IgD-negative memory B cell (primary cell): ENCODE data around the gene DDT. TPM values are rescaled to one million over a fixed set of nuclear protein-coding genes. Genes with fewer than 3 reads are reported as not detected.
"Not testable (repeated sequence)": the region's sequence is repeated elsewhere in the genome, so short reads cannot be mapped to it uniquely, and the experiment has no call there.

Source experiments
- H3K27ac Mint-ChIP-seq, 3 donors: one replicate each; pipeline ENCODE4 v1.8.0; 2020 to 2022; ENCODE audit warnings: mild to moderate bottlenecking in 3 of 3, mixed read lengths in 3 of 3, moderate library complexity in 1 of 3
- H3K27me3 Mint-ChIP-seq: one replicate; pipeline ENCODE4 v1.8.0; 2021; ENCODE audit warnings: mixed read lengths
- H3K36me3 Mint-ChIP-seq: one replicate; pipeline ENCODE4 v1.8.0; 2020; ENCODE audit warnings: mild to moderate bottlenecking, mixed read lengths
- H3K4me1 Mint-ChIP-seq, 3 donors: one replicate each; pipeline ENCODE4 v1.8.0; 2020 to 2022; ENCODE audit warnings: mixed read lengths in 3 of 3, mild to moderate bottlenecking in 1 of 3
- H3K4me3 Mint-ChIP-seq, 4 donors: one replicate each; pipeline ENCODE4 v1.8.0; 2020 to 2022; ENCODE audit warnings: mild to moderate bottlenecking in 4 of 4, mixed read lengths in 4 of 4, moderate library complexity in 3 of 4
- H3K9me3 Mint-ChIP-seq, 3 donors: one replicate each; pipeline ENCODE4 v1.8.0; 2020 to 2021; ENCODE audit warnings: mixed read lengths in 3 of 3, mild to moderate bottlenecking in 1 of 3
- polyA plus RNA-seq: library from polyadenylated mRNA; unstranded; fragments of 300-500 nt; fragmentation: Illumina TruSeq; gene quantifications from one replicate; pipeline ENCODE4 v1.2.3, GENCODE V29; 2021

Gene DDT
- polyA plus RNA-seq, 1 donor from 2014 or later: 158 TPM

GRCh38 chr22:23971927-23972326, 2.3 kb downstream of the DDT start:
- H3K36me3 Mint-ChIP-seq, H3K27me3 Mint-ChIP-seq, H3K9me3 Mint-ChIP-seq: not testable (repeated sequence)
- peak overlapping the region in 1 of 3 donors; percentile 67 for H3K27ac Mint-ChIP-seq
- H3K4me1 Mint-ChIP-seq: peaks cover 0 to 20% (median 8%) of the 10 kb centered on the region in 3 donors
- H3K4me3 Mint-ChIP-seq: peak overlapping the region in 1 of 4 donors; percentile 84

- H3K27me3 Mint-ChIP-seq: no peaks in the 10 kb centered on the region
- peak overlapping the region in 2 of 3 donors; percentile 5 to 13 for H3K27ac Mint-ChIP-seq
- H3K4me1 Mint-ChIP-seq: peaks cover 0 to 20% (median 8%) of the 10 kb centered on the region in 3 donors
- H3K36me3 Mint-ChIP-seq: no peaks in the 10 kb centered on the region
- no peaks in the 10 kb centered on the region for H3K9me3 Mint-ChIP-seq
- H3K4me3 Mint-ChIP-seq: peak overlapping the region in 2 of 4 donors; percentile 60 to 84
Measured at GRCh38 chr22:23970816-23971486, 3.3 kb downstream of the DDT start.

GRCh38 chr22:23970201-23970641, 4.0 kb downstream of the DDT start:
- Mint-ChIP-seq H3K36me3 (no peaks in the 10 kb centered on the region), H3K4me1 (peaks cover 0 to 20% (median 8%) of the 10 kb centered on the region in 3 donors), H3K4me3 (peak overlapping the region in 2 of 4 donors; percentile 23 to 30), H3K9me3 (no peaks in the 10 kb centered on the region), H3K27me3 (no peaks in the 10 kb centered on the region), H3K27ac (peak overlapping the region in 2 of 3 donors; percentile 13 to 87)

GRCh38 chr22:23969071-23969470, 5.2 kb downstream of the DDT start:
- H3K27me3 Mint-ChIP-seq: no peaks in the 10 kb centered on the region
- no peak overlapping the region for H3K27ac Mint-ChIP-seq
- H3K4me3 Mint-ChIP-seq: peak overlapping the region in 2 of 4 donors; percentile 23 to 33
- peaks cover 0 to 20% (median 8%) of the 10 kb centered on the region in 3 donors for H3K4me1 Mint-ChIP-seq
- no peaks in the 10 kb centered on the region for H3K36me3 Mint-ChIP-seq
- no peaks in the 10 kb centered on the region for H3K9me3 Mint-ChIP-seq

GRCh38 chr22:23966568-23966967, 7.7 kb downstream of the DDT start, which contains the start of gene DDTL:
Gene DDTL, plus strand, starts transcription at chr22:23966888. Its CDS starts 27 bp downstream, at chr22:23966915.
- H3K36me3 Mint-ChIP-seq, H3K27ac Mint-ChIP-seq, H3K9me3 Mint-ChIP-seq, H3K27me3 Mint-ChIP-seq, H3K4me3 Mint-ChIP-seq: not testable (repeated sequence)
- H3K4me1 Mint-ChIP-seq: peaks cover 0 to 20% (median 8%) of the 10 kb centered on the region in 3 donors

GRCh38 chr22:23966094-23966493, 8.1 kb downstream of the DDT start:
- H3K27ac Mint-ChIP-seq, H3K4me3 Mint-ChIP-seq: not testable (repeated sequence)

GRCh38 chr22:23961084-23961771, 13.0 kb downstream of the DDT start, which contains the start of gene GSTT2B:
Gene GSTT2B, minus strand, starts transcription at chr22:23961195. Its CDS starts 64 bp downstream, at chr22:23961131.
- not testable (repeated sequence) for H3K9me3 Mint-ChIP-seq, H3K4me1 Mint-ChIP-seq, H3K4me3 Mint-ChIP-seq, H3K27me3 Mint-ChIP-seq, H3K36me3 Mint-ChIP-seq, H3K27ac Mint-ChIP-seq

More at GRCh38 chr22:23966094-23966493, 8.1 kb downstream of the DDT start:
- H3K9me3 Mint-ChIP-seq, H3K36me3 Mint-ChIP-seq, H3K27me3 Mint-ChIP-seq: not testable (repeated sequence)
- peaks cover 0 to 17% (median 8%) of the 10 kb centered on the region in 3 donors for H3K4me1 Mint-ChIP-seq

- peak overlapping the region in 1 of 3 donors; percentile 9 for H3K27ac Mint-ChIP-seq
- H3K9me3 Mint-ChIP-seq, H3K4me3 Mint-ChIP-seq, H3K36me3 Mint-ChIP-seq, H3K4me1 Mint-ChIP-seq, H3K27me3 Mint-ChIP-seq: not testable (repeated sequence)
Measured at GRCh38 chr22:23956301-23956900, 17.8 kb downstream of the DDT start.

GRCh38 chr22:23955886-23956285, 18.4 kb downstream of the DDT start:
- not testable (repeated sequence) for H3K27me3 Mint-ChIP-seq, H3K4me3 Mint-ChIP-seq, H3K36me3 Mint-ChIP-seq, H3K27ac Mint-ChIP-seq, H3K9me3 Mint-ChIP-seq, H3K4me1 Mint-ChIP-seq

GRCh38 chr22:23954991-23955305, 19.3 kb downstream of the DDT start:
- H3K4me1 Mint-ChIP-seq, H3K36me3 Mint-ChIP-seq, H3K9me3 Mint-ChIP-seq, H3K27ac Mint-ChIP-seq, H3K27me3 Mint-ChIP-seq, H3K4me3 Mint-ChIP-seq: not testable (repeated sequence)

- peak overlapping the region in 1 of 3 donors; percentile 3 for H3K27ac Mint-ChIP-seq
- H3K4me1 Mint-ChIP-seq, H3K9me3 Mint-ChIP-seq, H3K36me3 Mint-ChIP-seq, H3K4me3 Mint-ChIP-seq, H3K27me3 Mint-ChIP-seq: not testable (repeated sequence)
Measured at GRCh38 chr22:23954193-23954990, 19.8 kb downstream of the DDT start.

GRCh38 chr22:23953485-23953884, 20.8 kb downstream of the DDT start:
- not testable (repeated sequence) for H3K4me3 Mint-ChIP-seq, H3K27me3 Mint-ChIP-seq, H3K9me3 Mint-ChIP-seq, H3K4me1 Mint-ChIP-seq, H3K27ac Mint-ChIP-seq, H3K36me3 Mint-ChIP-seq

- H3K27me3 Mint-ChIP-seq, H3K27ac Mint-ChIP-seq, H3K4me1 Mint-ChIP-seq, H3K36me3 Mint-ChIP-seq, H3K9me3 Mint-ChIP-seq: not testable (repeated sequence)
- H3K4me3 Mint-ChIP-seq: peak overlapping the region in 1 of 4 donors; percentile 61
Measured at GRCh38 chr22:23952794-23953405, 21.3 kb downstream of the DDT start.

- H3K9me3 Mint-ChIP-seq, H3K4me3 Mint-ChIP-seq, H3K36me3 Mint-ChIP-seq, H3K4me1 Mint-ChIP-seq, H3K27ac Mint-ChIP-seq, H3K27me3 Mint-ChIP-seq: not testable (repeated sequence)
Measured at GRCh38 chr22:23951383-23951782, 22.9 kb downstream of the DDT start.

- not testable (repeated sequence) for H3K27ac Mint-ChIP-seq, H3K27me3 Mint-ChIP-seq, H3K36me3 Mint-ChIP-seq, H3K9me3 Mint-ChIP-seq, H3K4me1 Mint-ChIP-seq, H3K4me3 Mint-ChIP-seq
Measured at GRCh38 chr22:23949764-23950163, 24.5 kb downstream of the DDT start.
